PC-3 (cell line): ENCODE data around the gene TOR2A. TPM values are rescaled to one million over a fixed set of nuclear protein-coding genes. Genes with fewer than 3 reads are reported as not detected.

Experiments used
- ATAC-seq: fragments of 200-7000 bp; cut with Tn5 transposase; 2 replicates; pipeline ENCODE4 v1.9.1; 2020; ENCODE audit warnings: mild to moderate bottlenecking, moderate library complexity
- BruUV-seq: library from RNA; stranded (reverse); fragments of 400-500 nt; replicated peaks from 2 replicates; lab custom pipeline; 2021; lab: Mats Ljungman, UMichigan
- CTCF ChIA-PET: fragments of 300-600 bp; sonication (Branson Sonifier 250); formaldehyde crosslinking; loops from one replicate; lab custom pipeline; 2022; ENCODE audit warnings: antibody characterized with exemption; lab: Charles Lee
- POLR2A ChIA-PET: fragments of 300-600 bp; sonication (Branson Sonifier 250); formaldehyde crosslinking; loops from one replicate; lab custom pipeline; 2022; ENCODE audit warnings: antibody characterized with exemption; ENCODE audit not compliant: unreplicated experiment; lab: Charles Lee
- DNase-seq: peaks from one replicate; pipeline ENCODE4 v3.0.0-alpha.2; 2015
- H2AFZ ChIP-seq: fragments of 300-600 bp; sonication (generic); 2 replicates; pipeline ENCODE4 v1.6.0; 2016; ENCODE audit warnings: antibody characterized with exemption, low read length
- H3F3A ChIP-seq: fragments of 300-600 bp; sonication (generic); one replicate; pipeline ENCODE4 v1.6.0; 2017; ENCODE audit warnings: antibody characterized with exemption, low read length, control low read depth, mild to moderate bottlenecking; ENCODE audit not compliant: unreplicated experiment
- H3K27ac ChIP-seq: fragments of 300-600 bp; sonication (generic); 2 replicates; pipeline ENCODE4 v1.5.1; 2016; ENCODE audit warnings: mild to moderate bottlenecking, low read length
- H3K27me3 ChIP-seq: fragments of 300-600 bp; sonication (generic); 2 replicates; pipeline ENCODE4 v1.6.1; 2016; ENCODE audit warnings: low read length, mixed read lengths
- H3K36me3 ChIP-seq: fragments of 300-600 bp; sonication (generic); 2 replicates; pipeline ENCODE4 v1.6.1; 2016; ENCODE audit warnings: low read depth, mixed run types, low read length, mixed read lengths
- H3K4me1 ChIP-seq: fragments of 300-600 bp; sonication (generic); 2 replicates; pipeline ENCODE4 v1.5.1; 2016; ENCODE audit warnings: low read length; ENCODE audit not compliant: insufficient read depth
- H3K4me2 ChIP-seq: fragments of 300-600 bp; sonication (generic); 2 replicates; pipeline ENCODE4 v1.6.0; 2016; ENCODE audit warnings: low read length
- H3K4me3 ChIP-seq: fragments of 300-600 bp; sonication (generic); 2 replicates; pipeline ENCODE4 v1.5.1; 2016; ENCODE audit warnings: mild to moderate bottlenecking, low read length, mixed read lengths
- H3K79me2 ChIP-seq: fragments of 300-600 bp; sonication (generic); 2 replicates; pipeline ENCODE4 v1.6.1; 2017; ENCODE audit warnings: low read length, mixed read lengths
- H3K9ac ChIP-seq: fragments of 300-600 bp; sonication (generic); 2 replicates; pipeline ENCODE4 v1.6.0; 2016; ENCODE audit warnings: mild to moderate bottlenecking, low read length
- H3K9me2 ChIP-seq: fragments of 300-600 bp; sonication (generic); replicated peaks from 2 replicates; pipeline ENCODE4 v1.6.1; 2016; ENCODE audit warnings: mixed run types, low read length, mixed read lengths
- H3K9me3 ChIP-seq: fragments of 300-600 bp; sonication (generic); 2 replicates; pipeline ENCODE4 v1.6.1; 2016; ENCODE audit warnings: low read length, mixed read lengths
- H4K20me1 ChIP-seq: fragments of 300-600 bp; sonication (generic); 2 replicates; pipeline ENCODE4 v1.6.1; 2016; ENCODE audit warnings: low read length, mixed read lengths
- CTCF ChIP-seq: fragments of 300-600 bp; sonication (generic); conservative IDR thresholded peaks from 2 replicates; pipeline ENCODE4 v1.5.1; 2017; ENCODE audit warnings: antibody characterized with exemption, low read depth, mild to moderate bottlenecking, low read length
- EZH2 ChIP-seq: fragments of 300-600 bp; sonication (generic); IDR thresholded peaks from one replicate; pipeline ENCODE4 v1.6.1; 2017; ENCODE audit warnings: antibody characterized with exemption, mild to moderate bottlenecking, low read length; ENCODE audit not compliant: unreplicated experiment
- EZH2phosphoT487 ChIP-seq: fragments of 300-600 bp; sonication (generic); IDR thresholded peaks from 2 replicates; pipeline ENCODE4 v1.6.1; 2018; ENCODE audit warnings: mild to moderate bottlenecking, antibody characterized with exemption, low read length, borderline replicate concordance
- intact Hi-C: fragments of 100-400 bp; cut with micrococcal nuclease; formaldehyde crosslinking; loops from 2 replicates; pipeline ENCODE4 v1.9.0; 2023
- total RNA-seq: library from RNA; depleted of rRNA; stranded (reverse); fragments of >200 nt; gene quantifications from 2 replicates; pipeline ENCODE4 v1.2.3, GENCODE V29; 2014

Gene TOR2A
- total RNA-seq, 1 experiment from 2014 or later = 14.1 TPM

- H3F3A ChIP-seq = no peaks in the 10 kb centered on the region
- H3K9me2 ChIP-seq = no peaks in the 10 kb centered on the region
- H3K27me3 ChIP-seq = no peaks in the 10 kb centered on the region
- H3K79me2 ChIP-seq = no peaks in the 10 kb centered on the region
- H4K20me1 ChIP-seq = no peaks in the 10 kb centered on the region
- H3K9ac ChIP-seq = no peak overlapping the region
- no peaks in the 10 kb centered on the region; the same call in 1 of the 2 replicates for H3K4me1 ChIP-seq
- ATAC-seq = no peak
- H3K4me2 ChIP-seq = no peak overlapping the region
- no peak overlapping the region for H2AFZ ChIP-seq
- no peak overlapping the region for H3K4me3 ChIP-seq
- BruUV-seq = no TSS peak
- CTCF ChIA-PET = no interaction called here
- H3K27ac ChIP-seq = no peak overlapping the region
- no peak for TF ChIP-seq EZH2
- no peak for DNase-seq
- POLR2A ChIA-PET = no interaction called here
- intact Hi-C loops = no loop called here
- no peaks in the 10 kb centered on the region for H3K9me3 ChIP-seq
- H3K36me3 ChIP-seq = no peaks in the 10 kb centered on the region
Measured at GRCh38 chr9:127690735-127691134, 44.4 kb downstream of the TOR2A start.

- Histone ChIP-seq H3K9me2 (no peaks in the 10 kb centered on the region), H3K27me3 (no peaks in the 10 kb centered on the region), H3K9ac (no peak overlapping the region), H3K79me2 (no peaks in the 10 kb centered on the region), H3K36me3 (no peaks in the 10 kb centered on the region), H2AFZ (no peak overlapping the region), H4K20me1 (no peaks in the 10 kb centered on the region), H3K9me3 (no peaks in the 10 kb centered on the region), H3K27ac (no peak overlapping the region), H3F3A (no peaks in the 10 kb centered on the region), H3K4me2 (no peak overlapping the region), H3K4me1 (peaks cover 4% of the 10 kb centered on the region), H3K4me3 (no peak overlapping the region)
- TF ChIP-seq EZH2 = no peak
- no peak for TF ChIP-seq CTCF
- TF ChIP-seq EZH2phosphoT487 = no peak
- ATAC-seq (no peak), DNase-seq (no peak)
- ChIA-PET POLR2A (no interaction called here), CTCF (no interaction called here)
- no TSS peak for BruUV-seq
- intact Hi-C loops = no loop called here
Measured at GRCh38 chr9:127689329-127690000, 45.6 kb downstream of the TOR2A start.

GRCh38 chr9:127686461-127687393 lies 48.4 kb downstream of the TOR2A start:
- H3K9ac ChIP-seq = no peak overlapping the region
- intact Hi-C loops = no loop called here
- H3K9me2 ChIP-seq = no peaks in the 10 kb centered on the region
- no peak overlapping the region for H2AFZ ChIP-seq
- H3F3A ChIP-seq = no peaks in the 10 kb centered on the region
- ATAC-seq (no peak), DNase-seq (no peak)
- H3K4me3 ChIP-seq = no peak overlapping the region
- no peak overlapping the region for H3K4me2 ChIP-seq
- CTCF ChIA-PET = no interaction called here
- POLR2A ChIA-PET = no interaction called here
- H3K79me2 ChIP-seq = no peaks in the 10 kb centered on the region
- no peaks in the 10 kb centered on the region for H4K20me1 ChIP-seq
- no peaks in the 10 kb centered on the region for H3K36me3 ChIP-seq
- no peaks in the 10 kb centered on the region for H3K9me3 ChIP-seq
- peaks cover 7% of the 10 kb centered on the region for H3K4me1 ChIP-seq
- TF ChIP-seq EZH2phosphoT487 (no peak), EZH2 (no peak), CTCF (no peak)
- H3K27ac ChIP-seq = no peak overlapping the region
- BruUV-seq = no TSS peak
- no peaks in the 10 kb centered on the region for H3K27me3 ChIP-seq
